HEK293 (cell line): ENCODE data around the gene ITGB1.
A peak's percentile ranks its signal among the peaks of the same experiment; 100 is the strongest.

Source experiments
- CTCF ChIA-PET: fragments of 350-600 bp; formaldehyde crosslinking; extraction: SDS; loops from one replicate; lab custom pipeline; 2021; ENCODE audit warnings: antibody characterized with exemption; lab: Yijun Ruan, JAX
- POLR2A ChIA-PET: fragments of 300-600 bp; formaldehyde crosslinking; extraction: SDS; loops from one replicate; lab custom pipeline; 2020; ENCODE audit warnings: antibody characterized with exemption, inconsistent platforms; lab: Yijun Ruan, JAX
- H3K27ac ChIP-seq: fragments of 200-500 bp; sonication (Bioruptor generic); 2 replicates; pipeline ENCODE4 v1.5.1; 2014; ENCODE audit warnings: low read depth, low read length, control low read depth, inconsistent platforms; ENCODE audit errors: extremely low read depth
- H3K36me3 ChIP-seq, 2 experiments: fragments of 200-500 bp in 1 of 2; sonication (Bioruptor generic) in 1 of 2; 1 replicate in 1 of 2; 2 replicates in 1 of 2; pipeline ENCODE4 v1.5.1; 2014 to 2017; ENCODE audit warnings: inconsistent platforms in 2 of 2, low read length in 2 of 2; ENCODE audit not compliant: control insufficient read depth in 2 of 2, insufficient read depth in 1 of 2
- H3K4me1 ChIP-seq: fragments of 200-500 bp; sonication (Bioruptor generic); 2 replicates; pipeline ENCODE4 v1.5.1; 2014; ENCODE audit warnings: mild to moderate bottlenecking, low read length, inconsistent platforms; ENCODE audit not compliant: control insufficient read depth, insufficient read depth
- H3K4me3 ChIP-seq: 2 replicates; pipeline ENCODE4 v1.5.1; 2011; ENCODE audit warnings: low read depth, mild to moderate bottlenecking, control low read depth, low read length, moderate library complexity
- H3K9me3 ChIP-seq: fragments of 200-500 bp; sonication (Bioruptor generic); 2 replicates; pipeline ENCODE4 v1.5.1; 2014; ENCODE audit warnings: low read depth, low read length, inconsistent platforms; ENCODE audit not compliant: control insufficient read depth, insufficient read depth
- ATF2 ChIP-seq: fragments of 450-650 bp; formaldehyde crosslinking; IDR thresholded peaks from 2 replicates; pipeline ENCODE4 v1.5.1; 2016; ENCODE audit warnings: missing biosample characterization, missing genetic modification characterization, low read depth
- CTCF ChIP-seq: fragments of 450-650 bp; formaldehyde crosslinking; IDR thresholded peaks from 2 replicates; pipeline ENCODE4 v1.5.1; 2016; ENCODE audit warnings: missing biosample characterization, missing genetic modification characterization
- KLF7 ChIP-seq: fragments of 450-650 bp; formaldehyde crosslinking; IDR thresholded peaks from 2 replicates; pipeline ENCODE4 v1.5.1; 2016; ENCODE audit warnings: missing biosample characterization, missing genetic modification characterization, borderline replicate concordance
- KLF9 ChIP-seq: fragments of 450-650 bp; formaldehyde crosslinking; IDR thresholded peaks from 2 replicates; pipeline ENCODE4 v1.5.1; 2016; ENCODE audit warnings: missing biosample characterization, missing genetic modification characterization, low read depth
- MEIS1 ChIP-seq: sonication (generic); formaldehyde crosslinking; IDR thresholded peaks from 2 replicates; pipeline ENCODE4 v1.8.1; 2022; ENCODE audit warnings: missing genetic modification reagents, mild to moderate bottlenecking, borderline replicate concordance
- OVOL3 ChIP-seq: fragments of 450-650 bp; formaldehyde crosslinking; IDR thresholded peaks from 2 replicates; pipeline ENCODE4 v1.5.1; 2016; ENCODE audit warnings: missing biosample characterization, missing genetic modification characterization
- ZFP37 ChIP-seq: fragments of 450-650 bp; formaldehyde crosslinking; IDR thresholded peaks from 2 replicates; pipeline ENCODE4 v1.5.1; 2016; ENCODE audit warnings: missing biosample characterization, missing genetic modification characterization
- ZIC2 ChIP-seq: fragments of 450-650 bp; formaldehyde crosslinking; IDR thresholded peaks from 2 replicates; pipeline ENCODE4 v1.5.1; 2016; ENCODE audit warnings: missing biosample characterization, missing genetic modification characterization
- ZNF133 ChIP-seq: fragments of 450-650 bp; formaldehyde crosslinking; IDR thresholded peaks from 2 replicates; pipeline ENCODE4 v1.5.1; 2016; ENCODE audit warnings: missing biosample characterization, missing genetic modification characterization
- ZNF157 ChIP-seq: fragments of 450-650 bp; formaldehyde crosslinking; IDR thresholded peaks from 2 replicates; pipeline ENCODE4 v1.5.1; 2016; ENCODE audit warnings: missing biosample characterization, missing genetic modification characterization
- ZNF174 ChIP-seq: fragments of 450-650 bp; formaldehyde crosslinking; IDR thresholded peaks from 2 replicates; pipeline ENCODE4 v1.5.0; 2017; ENCODE audit warnings: missing biosample characterization, mild to moderate bottlenecking, missing genetic modification characterization
- ZNF202 ChIP-seq: fragments of 450-650 bp; formaldehyde crosslinking; IDR thresholded peaks from 2 replicates; pipeline ENCODE4 v1.5.1; 2016; ENCODE audit warnings: missing biosample characterization, missing genetic modification characterization, borderline replicate concordance
- ZNF302 ChIP-seq: fragments of 450-650 bp; formaldehyde crosslinking; IDR thresholded peaks from 2 replicates; pipeline ENCODE4 v1.5.1; 2016; ENCODE audit warnings: missing biosample characterization, missing genetic modification characterization, low read depth
- ZNF335 ChIP-seq: fragments of 450-650 bp; formaldehyde crosslinking; conservative IDR thresholded peaks from 2 replicates; pipeline ENCODE4 v1.5.1; 2016; ENCODE audit warnings: missing biosample characterization, missing genetic modification characterization
- ZNF354C ChIP-seq: fragments of 450-650 bp; formaldehyde crosslinking; IDR thresholded peaks from 2 replicates; pipeline ENCODE4 v1.5.1; 2016; ENCODE audit warnings: missing biosample characterization, missing genetic modification characterization, low read depth, borderline replicate concordance
- ZNF391 ChIP-seq: fragments of 450-650 bp; formaldehyde crosslinking; IDR thresholded peaks from 2 replicates; pipeline ENCODE4 v1.5.1; 2016; ENCODE audit warnings: low read depth, missing biosample characterization, missing genetic modification characterization, borderline replicate concordance
- ZNF510 ChIP-seq: fragments of 450-650 bp; formaldehyde crosslinking; IDR thresholded peaks from 2 replicates; pipeline ENCODE4 v1.5.1; 2018; ENCODE audit warnings: mild to moderate bottlenecking, missing genetic modification characterization, missing biosample characterization; ENCODE audit not compliant: insufficient replicate concordance
- ZNF548 ChIP-seq: fragments of 450-650 bp; formaldehyde crosslinking; IDR thresholded peaks from 2 replicates; pipeline ENCODE4 v1.5.1; 2016; ENCODE audit warnings: missing biosample characterization, missing genetic modification characterization
- ZNF549 ChIP-seq: fragments of 450-650 bp; IDR thresholded peaks from 2 replicates; pipeline ENCODE4 v1.5.1; 2018; ENCODE audit warnings: missing biosample characterization, missing genetic modification characterization, mild to moderate bottlenecking, inconsistent platforms, moderate library complexity
- ZNF558 ChIP-seq: fragments of 450-650 bp; formaldehyde crosslinking; IDR thresholded peaks from 2 replicates; pipeline ENCODE4 v1.5.1; 2016; ENCODE audit warnings: missing biosample characterization, missing genetic modification characterization
- ZNF596 ChIP-seq: fragments of 450-650 bp; IDR thresholded peaks from 2 replicates; pipeline ENCODE4 v1.5.0; 2018; ENCODE audit warnings: missing biosample characterization, mild to moderate bottlenecking, missing genetic modification characterization, moderate library complexity
- ZNF629 ChIP-seq: fragments of 450-650 bp; formaldehyde crosslinking; IDR thresholded peaks from 2 replicates; pipeline ENCODE4 v1.5.1; 2017; ENCODE audit warnings: missing biosample characterization, missing genetic modification characterization
- ZNF776 ChIP-seq: fragments of 450-650 bp; formaldehyde crosslinking; IDR thresholded peaks from 2 replicates; pipeline ENCODE4 v1.5.0; 2017; ENCODE audit warnings: missing biosample characterization, missing genetic modification characterization, borderline replicate concordance
- ZNF791 ChIP-seq: fragments of 450-650 bp; formaldehyde crosslinking; IDR thresholded peaks from 2 replicates; pipeline ENCODE4 v1.5.1; 2016; ENCODE audit warnings: missing biosample characterization, missing genetic modification characterization
- ZNF837 ChIP-seq: fragments of 450-650 bp; formaldehyde crosslinking; IDR thresholded peaks from 2 replicates; pipeline ENCODE4 v1.5.1; 2016; ENCODE audit warnings: missing biosample characterization, missing genetic modification characterization
- TF ChIP-seq, protein P1 (sequence below): fragments of 450-650 bp; formaldehyde crosslinking; IDR thresholded peaks from 2 replicates; pipeline ENCODE4 v1.5.1; 2016; ENCODE audit warnings: missing biosample characterization, missing genetic modification characterization
- TF ChIP-seq, protein P2 (sequence below): fragments of 450-650 bp; formaldehyde crosslinking; IDR thresholded peaks from 2 replicates; pipeline ENCODE4 v1.5.1; 2017; ENCODE audit warnings: missing biosample characterization, mild to moderate bottlenecking, missing genetic modification characterization, moderate library complexity

ITGB1 gene

GRCh38 chr10:32970910-32971309 is 12.9 kb upstream of the ITGB1 start (continued):
- TF ChIP-seq OVOL3 (tag by site-specific recombination) = no peak

DNA sequence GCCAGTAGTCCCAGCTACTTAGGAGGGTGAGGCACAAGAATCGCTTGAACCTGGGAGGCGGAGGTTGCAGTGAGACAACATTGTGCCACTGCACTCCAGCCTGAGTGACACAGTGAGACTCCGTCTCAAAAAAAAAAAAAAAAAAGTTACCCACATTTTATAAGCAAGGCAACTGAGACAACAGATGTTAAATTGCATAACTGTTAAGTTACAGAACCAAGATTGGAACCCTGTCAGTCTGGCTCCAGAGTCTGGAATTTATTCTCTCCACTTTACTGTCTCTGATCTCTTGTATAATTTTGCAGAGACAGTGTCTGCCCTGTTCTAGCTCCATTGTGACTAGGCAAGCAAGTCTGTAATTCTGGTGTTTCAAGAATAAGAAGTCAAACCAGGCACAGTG is 6.2 kb upstream of the ITGB1 start:
- Histone ChIP-seq H3K4me3 (no peak overlapping the region), H3K36me3 (no peaks in the 10 kb centered on the region), H3K27ac (no peak overlapping the region), H3K4me1 (peaks cover 10% of the 10 kb centered on the region; the same call in 1 of the 2 replicates), H3K9me3 (no peaks in the 10 kb centered on the region)
- TF ChIP-seq CTCF (tag by site-specific recombination) = no peak
- TF ChIP-seq ZNF558 (tag by site-specific recombination) = no peak
- peak; percentile 54 for TF ChIP-seq ZNF133 (tag by site-specific recombination)
- ChIA-PET POLR2A (interaction anchor here (1.9 kb wide), 1 partner anchor 16 kb away, joined by 6 read pairs; no protein-coding TSS in a partner anchor), CTCF (interaction anchor here (1.2 kb wide), 1 partner anchor 44 kb away, joined by 4 read pairs; no protein-coding TSS in a partner anchor)

DNA sequence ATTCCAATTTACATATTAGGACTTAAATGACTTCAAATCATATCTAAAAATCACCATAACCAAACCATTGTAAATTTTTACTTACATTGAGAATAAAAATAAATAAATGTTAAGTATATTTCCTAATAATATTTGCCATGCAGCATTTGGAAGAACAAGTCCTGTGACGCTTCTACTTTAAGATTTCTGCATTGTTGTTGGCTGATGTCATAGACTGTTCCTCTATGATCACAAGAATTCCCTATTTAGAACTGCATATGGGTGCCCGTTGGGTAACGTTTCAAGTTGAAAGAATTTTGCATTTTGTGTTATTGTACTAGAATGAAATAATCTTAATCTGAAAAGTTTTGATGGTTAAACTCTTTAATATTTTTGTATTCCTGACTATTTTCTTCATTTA is 5.1 kb upstream of the ITGB1 start:
- Histone ChIP-seq H3K9me3 (no peaks in the 10 kb centered on the region), H3K36me3 (no peaks in the 10 kb centered on the region), H3K27ac (no peak overlapping the region), H3K4me3 (no peak overlapping the region), H3K4me1 (peaks cover 10% of the 10 kb centered on the region; the same call in 1 of the 2 replicates)
- CTCF ChIA-PET = interaction anchor here (1.2 kb wide), 1 partner anchor 46 kb away, joined by 4 read pairs; no protein-coding TSS in a partner anchor
- POLR2A ChIA-PET = interaction anchor here (1.9 kb wide), 1 partner anchor 17 kb away, joined by 6 read pairs; no protein-coding TSS in a partner anchor
- TF ChIP-seq ZNF157 = no peak
- TF ChIP-seq ZNF791 = no peak
- TF ChIP-seq ZIC2 (tag by site-specific recombination) = no peak
- no peak for TF ChIP-seq ZNF776 (tag by site-specific recombination)
- 0 out of 2 replicates have a peak, but pooled peaks have one; percentile 17 for TF ChIP-seq ATF2 (tag by site-specific recombination)
- peak; percentile 48 for TF ChIP-seq ZNF335 (tag by site-specific recombination)
- TF ChIP-seq ZNF202 (tag by site-specific recombination) = no peak
- no peak for TF ChIP-seq ZNF837
- no peak for TF ChIP-seq ZNF174
- no peak for TF ChIP-seq ZNF549 (tag by site-specific recombination)
- peak; percentile 52 for TF ChIP-seq ZNF629 (tag by site-specific recombination)
- no peak for TF ChIP-seq KLF7 (tag by site-specific recombination)
- TF ChIP-seq ZNF548 (tag by site-specific recombination) = no peak
- no peak for TF ChIP-seq ZNF302
- TF ChIP-seq ZNF510 = no peak
- TF ChIP-seq, protein P1, sequence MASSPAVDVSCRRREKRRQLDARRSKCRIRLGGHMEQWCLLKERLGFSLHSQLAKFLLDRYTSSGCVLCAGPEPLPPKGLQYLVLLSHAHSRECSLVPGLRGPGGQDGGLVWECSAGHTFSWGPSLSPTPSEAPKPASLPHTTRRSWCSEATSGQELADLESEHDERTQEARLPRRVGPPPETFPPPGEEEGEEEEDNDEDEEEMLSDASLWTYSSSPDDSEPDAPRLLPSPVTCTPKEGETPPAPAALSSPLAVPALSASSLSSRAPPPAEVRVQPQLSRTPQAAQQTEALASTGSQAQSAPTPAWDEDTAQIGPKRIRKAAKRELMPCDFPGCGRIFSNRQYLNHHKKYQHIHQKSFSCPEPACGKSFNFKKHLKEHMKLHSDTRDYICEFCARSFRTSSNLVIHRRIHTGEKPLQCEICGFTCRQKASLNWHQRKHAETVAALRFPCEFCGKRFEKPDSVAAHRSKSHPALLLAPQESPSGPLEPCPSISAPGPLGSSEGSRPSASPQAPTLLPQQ (tag by site-specific recombination) = peak; percentile 57; the same call in 1 of the 2 replicates
- no peak for TF ChIP-seq ZNF391 (tag by site-specific recombination)
- no peak for TF ChIP-seq ZNF596 (tag by site-specific recombination)
- no peak for TF ChIP-seq ZNF354C (tag by site-specific recombination)
- no peak for TF ChIP-seq MEIS1
- no peak for TF ChIP-seq KLF9 (tag by site-specific recombination)
- TF ChIP-seq, protein P2, sequence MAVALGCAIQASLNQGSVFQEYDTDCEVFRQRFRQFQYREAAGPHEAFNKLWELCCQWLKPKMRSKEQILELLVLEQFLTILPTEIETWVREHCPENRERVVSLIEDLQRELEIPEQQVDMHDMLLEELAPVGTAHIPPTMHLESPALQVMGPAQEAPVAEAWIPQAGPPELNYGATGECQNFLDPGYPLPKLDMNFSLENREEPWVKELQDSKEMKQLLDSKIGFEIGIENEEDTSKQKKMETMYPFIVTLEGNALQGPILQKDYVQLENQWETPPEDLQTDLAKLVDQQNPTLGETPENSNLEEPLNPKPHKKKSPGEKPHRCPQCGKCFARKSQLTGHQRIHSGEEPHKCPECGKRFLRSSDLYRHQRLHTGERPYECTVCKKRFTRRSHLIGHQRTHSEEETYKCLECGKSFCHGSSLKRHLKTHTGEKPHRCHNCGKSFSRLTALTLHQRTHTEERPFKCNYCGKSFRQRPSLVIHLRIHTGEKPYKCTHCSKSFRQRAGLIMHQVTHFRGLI = no peak
- TF ChIP-seq ZFP37 = no peak
